ENCODE measurements around the gene NRP2.

NRP2 gene

GRCh38 chr2:205682239-205682970, at the start of gene NRP2:
TSS of gene NRP2 (plus strand) at chr2:205682501. CDS start at chr2:205683291, 790 bp downstream.
- TF ChIP-seq CTCF (IDR thresholded peaks at IDR 0.05; ENCODE audit: insufficient read depth, low read length, missing control alignments) = no peak
- H3K4me3 ChIP-seq (ENCODE audit: low read depth, low read length) = peak within 1 kb of the TSS; percentile 85
- DNase-seq (ENCODE audit: low read depth, low spot score) = no peak
- POLR2A ChIA-PET = interaction anchor here (0.6 to 4.9 kb wide), 27 partner anchors 12 to 1138 kb away, joined by 3 to 46 read pairs (median 4); no protein-coding TSS in a partner anchor
- CTCF ChIA-PET = interaction anchor here (1.2 to 3.5 kb wide), 9 partner anchors 20 to 1422 kb away, joined by 3 to 14 read pairs (median 4); no protein-coding TSS in a partner anchor

GRCh38 chr2:205633994-205634393, 48.3 kb upstream of the NRP2 start:
- TF ChIP-seq CTCF (IDR thresholded peaks at IDR 0.05; ENCODE audit: insufficient read depth, low read length, missing control alignments) = no peak
- ChIA-PET POLR2A (no interaction called here), CTCF (interaction anchor here (0.7 kb wide), 1 partner anchor 24 kb away, joined by 3 read pairs; no protein-coding TSS in a partner anchor)
- H3K4me3 ChIP-seq (ENCODE audit: low read depth, low read length) = no peak overlapping the region
- no peak for DNase-seq (ENCODE audit: low read depth, low spot score)

- POLR2A ChIA-PET = no interaction called here
- no peak for TF ChIP-seq CTCF (IDR thresholded peaks at IDR 0.05; ENCODE audit: insufficient read depth, low read length, missing control alignments)
- CTCF ChIA-PET = interaction anchor here (1.3 kb wide), 2 partner anchors 9 to 39 kb away, joined by 3 to 4 read pairs; no protein-coding TSS in a partner anchor
Observed at GRCh38 chr2:205636549-205637319, 45.6 kb upstream of the NRP2 start.

GRCh38 chr2:205637320-205637602, 45.0 kb upstream of the NRP2 start:
- DNase-seq (ENCODE audit: low read depth, low spot score) = no peak
- CTCF ChIA-PET = interaction anchor here (1.3 kb wide), 2 partner anchors 8 to 38 kb away, joined by 3 to 4 read pairs; no protein-coding TSS in a partner anchor
- no peak for TF ChIP-seq CTCF (IDR thresholded peaks at IDR 0.05; ENCODE audit: insufficient read depth, low read length, missing control alignments)
- POLR2A ChIA-PET = no interaction called here
- H3K4me3 ChIP-seq (ENCODE audit: low read depth, low read length) = no peak overlapping the region

More at GRCh38 chr2:205636549-205637319, 45.6 kb upstream of the NRP2 start:
- H3K4me3 ChIP-seq (ENCODE audit: low read depth, low read length) = no peak overlapping the region
- no peak for DNase-seq (ENCODE audit: low read depth, low spot score)

- DNase-seq (ENCODE audit: low read depth, low spot score) = no peak
- no peak for TF ChIP-seq CTCF (IDR thresholded peaks at IDR 0.05; ENCODE audit: insufficient read depth, low read length, missing control alignments)
- CTCF ChIA-PET = interaction anchor here (1.0 kb wide), 1 partner anchor 49 kb away, joined by 3 read pairs; no protein-coding TSS in a partner anchor
- no peak overlapping the region for H3K4me3 ChIP-seq (ENCODE audit: low read depth, low read length)
- POLR2A ChIA-PET = no interaction called here
Observed at GRCh38 chr2:205637779-205638503, 44.4 kb upstream of the NRP2 start.
